GM21529 (cell line): ENCODE data around the gene LRRTM3.

Source experiments
- ATAC-seq: cut with Tn5 transposase; IDR thresholded peaks from one replicate; pipeline ENCODE4 v1.9.1; 2021; ENCODE audit not compliant: unreplicated experiment

Gene LRRTM3

DNA sequence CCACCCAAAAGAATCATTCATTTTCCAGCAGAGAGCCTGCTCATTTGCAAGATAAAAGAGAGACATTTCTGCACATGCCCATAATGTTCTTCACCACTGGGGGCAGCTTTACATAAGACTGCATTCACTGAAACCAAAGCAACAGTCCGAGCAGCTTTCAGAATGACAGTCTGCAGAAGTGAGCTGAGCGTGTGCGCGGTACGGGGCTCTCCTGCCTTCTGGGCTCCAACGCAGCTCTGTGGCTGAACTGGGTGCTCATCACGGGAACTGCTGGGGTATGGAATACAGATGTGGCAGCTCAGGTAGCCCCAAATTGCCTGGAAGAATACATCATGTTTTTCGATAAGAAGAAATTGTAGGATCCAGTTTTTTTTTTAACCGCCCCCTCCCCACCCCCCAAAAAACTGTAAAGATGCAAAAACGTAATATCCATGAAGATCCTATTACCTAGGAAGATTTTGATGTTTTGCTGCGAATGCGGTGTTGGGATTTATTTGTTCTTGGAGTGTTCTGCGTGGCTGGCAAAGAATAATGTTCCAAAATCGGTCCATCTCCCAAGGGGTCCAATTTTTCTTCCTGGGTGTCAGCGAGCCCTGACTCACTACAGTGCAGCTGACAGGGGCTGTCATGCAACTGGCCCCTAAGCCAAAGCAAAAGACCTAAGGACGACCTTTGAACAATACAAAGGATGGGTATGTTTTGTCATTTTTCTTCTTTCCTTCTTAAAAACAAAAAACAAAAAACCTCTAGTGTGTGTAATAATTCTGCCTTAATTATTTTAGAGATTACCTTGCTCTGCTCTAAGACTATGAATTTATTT, at the start of gene LRRTM3:
LRRTM3 (plus strand) TSS at position 141 of the 820 bp plus-strand sequence.
- ATAC-seq = peak; percentile 100

DNA sequence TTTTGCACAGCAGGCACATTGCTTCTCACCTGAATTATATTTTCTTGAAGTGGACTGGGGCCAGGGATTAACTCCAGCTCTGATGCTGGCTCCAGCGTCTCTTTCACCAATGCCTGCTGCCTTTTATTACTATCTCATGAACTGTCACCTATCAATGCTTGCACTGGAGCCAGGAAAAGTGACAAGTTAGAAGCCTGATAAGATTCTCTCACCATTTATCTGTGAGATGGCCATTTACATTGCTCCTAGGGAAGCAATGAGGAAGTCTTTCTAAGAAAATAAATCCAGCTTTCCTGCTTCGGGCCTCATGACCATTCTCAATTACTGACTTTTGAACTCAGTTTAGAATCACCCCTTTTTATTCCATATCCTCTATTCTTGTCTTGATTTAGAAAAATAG, 48.5 kb upstream of the LRRTM3 start:
- ATAC-seq = no peak

DNA sequence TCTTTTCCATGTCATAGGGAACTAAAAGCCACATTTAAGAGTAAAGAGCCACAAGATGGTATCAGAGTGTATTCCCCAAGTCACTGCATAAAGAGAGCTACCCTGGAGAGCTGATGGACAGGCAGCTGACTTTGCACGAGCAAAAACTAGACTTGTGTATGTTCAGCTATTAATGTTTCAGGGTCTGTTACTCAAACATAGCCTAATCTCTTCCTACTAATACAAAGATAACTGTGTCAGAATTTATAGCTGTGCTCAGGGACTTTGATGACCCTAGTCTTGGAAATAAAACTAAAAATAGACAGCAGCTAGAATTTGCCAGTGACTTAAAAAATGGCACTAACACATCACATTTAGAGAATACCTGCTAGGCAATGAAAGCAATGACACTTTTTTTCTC, 45.5 kb upstream of the LRRTM3 start:
- ATAC-seq = no peak

DNA sequence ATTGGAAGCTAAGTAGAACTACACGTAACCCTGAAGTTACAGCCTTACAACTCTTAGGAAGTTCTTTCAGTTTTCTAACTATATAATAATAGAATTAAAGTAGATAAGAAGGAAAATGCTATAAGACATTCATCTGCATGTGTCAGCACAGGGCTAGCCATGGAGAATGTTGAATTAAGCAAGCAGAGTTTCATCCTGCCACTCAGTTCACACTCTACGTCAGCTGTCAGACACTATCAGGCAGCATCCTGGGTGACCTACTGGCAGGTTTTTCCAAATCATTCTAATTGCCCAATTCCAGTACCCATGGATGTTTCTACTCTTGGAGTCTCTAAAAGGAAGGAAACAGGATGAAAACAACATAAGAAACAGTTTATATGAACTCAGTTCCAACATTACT, 45.0 kb upstream of the LRRTM3 start:
- no peak for ATAC-seq

DNA sequence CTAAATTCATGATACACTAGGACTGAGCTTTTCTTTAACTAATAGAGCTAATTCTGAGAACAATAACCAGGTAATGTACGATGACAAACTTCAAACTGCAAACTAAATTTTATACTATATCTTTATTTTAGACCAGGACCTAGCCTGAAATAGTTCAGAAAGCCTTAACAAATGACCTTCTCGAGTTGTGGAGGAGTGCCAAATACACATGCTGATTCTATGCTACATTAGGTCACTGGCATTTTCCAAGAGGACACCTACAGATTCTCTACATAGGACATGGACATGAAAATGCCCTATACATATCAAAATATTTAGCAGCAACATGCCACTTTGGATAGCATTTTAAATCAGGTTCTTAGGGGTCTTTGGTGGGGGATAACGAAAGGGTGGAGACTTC, 44.0 kb upstream of the LRRTM3 start:
- ATAC-seq = no peak

DNA sequence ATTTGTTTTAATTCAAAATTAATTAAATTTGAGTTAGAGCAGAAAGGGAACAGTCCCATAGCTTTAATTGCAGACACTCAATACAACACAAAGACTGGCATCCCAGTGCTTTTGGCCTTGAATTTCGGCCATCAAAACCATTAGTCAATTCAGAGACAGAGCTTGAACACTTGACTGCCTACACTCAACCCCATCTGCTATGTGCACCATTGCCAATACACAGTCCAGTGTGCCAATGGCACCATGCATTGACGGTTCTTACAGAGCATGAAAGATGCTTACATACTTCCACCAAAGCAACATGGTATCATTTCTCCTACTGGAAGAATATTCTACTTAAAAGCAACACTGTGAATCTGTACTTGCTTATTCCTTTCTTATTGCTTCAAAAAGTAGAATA, 43.6 kb upstream of the LRRTM3 start:
- no peak for ATAC-seq

DNA sequence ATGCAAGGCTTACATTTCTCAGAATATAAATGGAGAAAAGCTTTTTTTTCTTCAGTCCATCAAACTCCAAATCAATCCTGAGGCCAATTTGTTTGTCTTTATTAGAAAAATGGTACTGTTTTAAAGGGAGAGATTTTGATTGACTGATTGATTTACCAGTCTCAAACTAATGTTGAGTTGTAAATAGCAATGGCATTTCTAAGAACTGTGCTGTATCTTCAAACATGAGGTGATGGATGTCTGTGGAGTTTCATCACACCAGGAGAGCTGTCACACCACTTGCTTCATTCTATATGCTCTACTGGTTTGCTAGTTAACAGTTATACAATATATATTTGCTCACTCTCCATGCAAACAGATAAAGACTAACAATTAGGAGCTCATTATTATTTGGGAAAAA, 39.0 kb upstream of the LRRTM3 start:
- ATAC-seq = no peak

DNA sequence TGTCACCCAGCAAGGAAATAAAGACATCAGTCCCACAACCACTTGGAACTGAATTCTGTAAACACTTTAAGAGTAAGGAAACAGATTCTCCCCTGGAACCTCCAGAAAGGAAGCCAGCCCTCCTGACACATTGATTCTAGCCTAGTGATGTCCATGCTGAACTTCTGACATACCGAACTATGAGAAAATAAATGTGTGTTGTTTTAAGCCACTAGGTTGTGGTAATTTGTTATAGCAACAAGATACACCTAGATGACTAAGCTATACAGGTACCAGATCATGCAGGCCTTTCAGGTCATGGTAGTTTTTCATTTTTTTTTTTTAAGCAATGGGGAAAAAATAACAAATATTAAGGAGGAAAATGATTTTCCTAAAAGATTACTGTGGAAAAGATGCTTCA, 37.6 kb upstream of the LRRTM3 start:
- no peak for ATAC-seq

DNA sequence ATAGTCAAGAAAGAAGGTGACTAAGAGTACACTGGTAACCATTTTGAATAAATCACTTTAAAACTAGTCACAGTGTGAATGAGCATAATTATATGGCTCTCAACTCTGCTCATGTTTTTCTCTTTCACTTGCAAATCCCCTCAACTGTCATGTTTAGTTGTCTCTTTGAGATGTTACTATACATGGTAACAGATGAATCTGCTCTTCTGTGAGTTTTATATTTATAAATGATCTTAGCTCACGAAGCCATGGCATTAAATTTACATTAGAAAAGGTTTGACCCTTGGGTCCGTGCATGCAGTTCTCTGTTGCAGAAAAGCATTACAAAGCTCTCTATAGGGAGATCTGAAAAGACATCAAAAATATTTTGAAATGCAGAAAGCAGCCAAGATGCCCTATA, 33.0 kb upstream of the LRRTM3 start:
- ATAC-seq = no peak

DNA sequence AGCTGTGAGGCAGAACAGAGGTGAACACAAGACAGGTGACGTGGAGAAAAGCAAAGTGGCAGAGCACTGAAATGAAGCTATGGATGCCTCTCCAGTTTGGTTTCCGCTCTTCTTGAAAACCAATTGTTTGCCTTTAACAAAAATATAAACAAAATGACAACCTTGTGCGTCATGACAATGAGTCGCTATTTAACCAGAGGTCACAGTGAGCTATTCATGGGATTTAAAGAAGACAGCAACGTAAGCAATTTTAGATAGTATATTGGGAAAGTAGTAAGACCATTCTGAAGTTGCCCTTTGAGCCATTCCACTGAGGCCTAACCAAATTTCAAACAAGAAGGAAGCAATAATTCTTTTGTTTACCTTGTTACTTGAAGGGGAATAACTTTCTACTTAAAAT, 15.2 kb upstream of the LRRTM3 start:
- ATAC-seq = no peak

DNA sequence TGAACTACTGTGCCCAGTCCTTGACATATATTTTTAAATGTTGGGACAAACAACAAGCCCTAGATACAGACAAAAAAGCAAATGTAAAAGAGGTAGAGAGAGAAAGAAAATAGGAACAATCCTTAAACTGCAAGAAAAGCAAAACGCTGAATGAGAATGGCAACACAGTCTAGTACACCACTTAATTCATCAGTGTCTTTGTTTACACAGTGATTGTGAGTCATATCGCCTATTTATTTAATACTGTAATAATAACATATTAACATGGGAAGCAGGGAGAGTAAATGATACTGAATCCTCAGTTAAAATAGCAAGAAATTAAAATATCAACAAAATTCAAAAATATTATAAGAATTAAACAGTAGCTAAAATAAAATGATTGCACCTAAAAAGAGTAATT, 9.8 kb upstream of the LRRTM3 start:
- ATAC-seq = no peak

DNA sequence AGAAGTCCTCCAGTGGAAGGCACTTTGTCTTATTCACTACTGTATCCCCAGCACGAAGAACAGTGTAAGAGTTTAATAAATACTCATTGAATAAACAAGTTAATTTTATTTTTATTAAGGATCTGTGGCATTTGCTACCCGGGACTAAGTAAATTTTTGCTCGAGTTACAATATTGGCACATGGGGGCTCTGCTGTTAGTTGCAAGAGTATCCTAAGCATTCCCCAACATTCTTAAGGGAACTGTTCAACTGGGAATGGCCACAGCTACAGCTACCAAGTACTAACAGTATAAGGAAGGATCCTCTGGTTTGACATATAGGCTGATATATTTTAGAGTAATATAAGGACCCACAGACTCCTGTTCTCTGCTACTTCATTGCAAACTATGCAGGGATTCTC, 8.7 kb upstream of the LRRTM3 start:
- no peak for ATAC-seq

DNA sequence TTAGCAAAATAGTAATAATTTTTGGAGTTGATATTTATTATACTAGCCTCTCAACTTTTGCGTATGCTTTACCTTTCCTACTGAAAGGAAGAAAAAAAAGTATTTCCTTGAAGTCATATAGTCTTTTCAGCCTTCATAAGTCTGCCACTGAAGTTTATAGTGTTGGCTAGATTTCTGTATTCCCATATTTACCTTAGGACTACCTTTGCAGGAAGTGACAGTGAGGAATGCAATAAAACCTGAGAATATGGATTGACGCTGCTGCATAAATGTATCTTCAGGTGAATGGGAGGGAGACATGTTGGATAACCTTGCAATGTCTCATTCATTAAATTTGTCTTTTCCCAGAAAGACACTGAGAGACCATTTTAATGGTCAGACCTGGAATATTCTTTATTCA, 6.6 kb upstream of the LRRTM3 start:
- ATAC-seq = no peak

DNA sequence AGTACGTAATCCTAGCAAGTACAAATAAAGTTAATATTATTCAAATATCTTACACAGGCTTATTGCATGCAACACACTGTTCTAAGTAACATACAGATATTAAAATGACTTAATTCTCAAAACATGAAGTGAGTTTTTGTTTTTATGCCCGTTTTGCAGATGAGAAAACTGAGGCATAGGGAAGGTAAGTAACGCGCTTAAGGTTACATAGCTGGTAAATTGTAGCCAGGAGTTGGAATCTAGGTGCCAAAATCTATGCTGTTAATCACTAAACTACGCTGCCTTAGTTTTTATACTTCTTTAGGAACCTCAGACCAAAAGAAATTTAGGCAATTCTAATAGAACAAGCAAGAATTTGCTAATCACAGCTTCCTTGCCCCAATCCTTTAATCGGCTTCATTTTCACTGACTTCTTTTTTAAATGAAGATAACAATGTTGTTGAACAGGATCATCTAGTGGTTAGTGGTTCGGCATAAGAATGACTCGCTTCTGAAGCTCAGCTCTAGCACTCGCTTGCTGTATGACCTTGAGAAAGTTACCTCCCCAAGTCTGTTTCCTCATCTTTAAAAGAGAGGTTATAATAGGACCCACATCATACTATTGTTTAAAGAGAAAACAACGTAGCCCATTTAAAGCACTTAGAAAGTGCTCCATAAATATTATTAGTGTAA, 1.0 kb upstream of the LRRTM3 start:
- no peak for ATAC-seq

DNA sequence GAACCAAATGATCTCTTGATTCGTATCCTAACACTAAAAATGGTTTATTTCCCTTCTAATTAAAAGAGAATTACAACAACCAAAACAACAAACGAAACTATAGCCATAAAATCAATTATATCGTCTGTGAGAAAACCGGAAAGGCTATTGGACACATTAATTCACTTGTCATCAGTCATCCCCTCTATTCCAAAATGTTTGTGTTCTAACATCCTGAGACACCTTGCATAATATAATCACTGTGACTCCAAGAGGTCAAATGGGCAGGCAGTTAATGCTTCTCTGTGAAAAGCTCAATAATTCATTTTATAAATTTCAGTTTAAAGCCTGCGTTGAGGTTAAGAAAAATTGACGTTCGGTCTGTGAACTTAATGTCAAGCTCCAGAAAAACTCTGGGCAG, 463 bp upstream of the LRRTM3 start:
- ATAC-seq = no peak

DNA sequence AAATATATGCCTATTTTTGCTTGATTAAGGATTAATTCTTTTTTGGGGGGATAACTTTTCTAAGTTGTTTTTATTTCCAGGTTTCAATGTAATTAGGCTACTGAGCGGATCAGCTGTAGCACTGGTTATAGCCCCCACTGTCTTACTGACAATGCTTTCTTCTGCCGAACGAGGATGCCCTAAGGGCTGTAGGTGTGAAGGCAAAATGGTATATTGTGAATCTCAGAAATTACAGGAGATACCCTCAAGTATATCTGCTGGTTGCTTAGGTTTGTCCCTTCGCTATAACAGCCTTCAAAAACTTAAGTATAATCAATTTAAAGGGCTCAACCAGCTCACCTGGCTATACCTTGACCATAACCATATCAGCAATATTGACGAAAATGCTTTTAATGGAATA, 1.0 kb downstream of the LRRTM3 start:
- ATAC-seq = no peak

DNA sequence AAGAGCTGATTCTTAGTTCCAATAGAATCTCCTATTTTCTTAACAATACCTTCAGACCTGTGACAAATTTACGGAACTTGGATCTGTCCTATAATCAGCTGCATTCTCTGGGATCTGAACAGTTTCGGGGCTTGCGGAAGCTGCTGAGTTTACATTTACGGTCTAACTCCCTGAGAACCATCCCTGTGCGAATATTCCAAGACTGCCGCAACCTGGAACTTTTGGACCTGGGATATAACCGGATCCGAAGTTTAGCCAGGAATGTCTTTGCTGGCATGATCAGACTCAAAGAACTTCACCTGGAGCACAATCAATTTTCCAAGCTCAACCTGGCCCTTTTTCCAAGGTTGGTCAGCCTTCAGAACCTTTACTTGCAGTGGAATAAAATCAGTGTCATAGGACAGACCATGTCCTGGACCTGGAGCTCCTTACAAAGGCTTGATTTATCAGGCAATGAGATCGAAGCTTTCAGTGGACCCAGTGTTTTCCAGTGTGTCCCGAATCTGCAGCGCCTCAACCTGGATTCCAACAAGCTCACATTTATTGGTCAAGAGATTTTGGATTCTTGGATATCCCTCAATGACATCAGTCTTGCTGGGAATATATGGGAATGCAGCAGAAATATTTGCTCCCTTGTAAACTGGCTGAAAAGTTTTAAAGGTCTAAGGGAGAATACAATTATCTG, 1.6 kb downstream of the LRRTM3 start:
- ATAC-seq = no peak

DNA sequence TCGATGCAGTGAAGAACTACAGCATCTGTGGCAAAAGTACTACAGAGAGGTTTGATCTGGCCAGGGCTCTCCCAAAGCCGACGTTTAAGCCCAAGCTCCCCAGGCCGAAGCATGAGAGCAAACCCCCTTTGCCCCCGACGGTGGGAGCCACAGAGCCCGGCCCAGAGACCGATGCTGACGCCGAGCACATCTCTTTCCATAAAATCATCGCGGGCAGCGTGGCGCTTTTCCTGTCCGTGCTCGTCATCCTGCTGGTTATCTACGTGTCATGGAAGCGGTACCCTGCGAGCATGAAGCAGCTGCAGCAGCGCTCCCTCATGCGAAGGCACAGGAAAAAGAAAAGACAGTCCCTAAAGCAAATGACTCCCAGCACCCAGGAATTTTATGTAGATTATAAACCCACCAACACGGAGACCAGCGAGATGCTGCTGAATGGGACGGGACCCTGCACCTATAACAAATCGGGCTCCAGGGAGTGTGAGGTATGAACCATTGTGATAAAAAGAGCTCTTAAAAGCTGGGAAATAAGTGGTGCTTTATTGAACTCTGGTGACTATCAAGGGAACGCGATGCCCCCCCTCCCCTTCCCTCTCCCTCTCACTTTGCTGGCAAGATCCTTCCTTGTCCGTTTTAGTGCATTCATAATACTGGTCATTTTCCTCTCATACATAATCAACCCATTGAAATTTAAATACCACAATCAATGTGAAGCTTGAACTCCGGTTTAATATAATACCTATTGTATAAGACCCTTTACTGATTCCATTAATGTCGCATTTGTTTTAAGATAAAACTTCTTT, 2.3 kb downstream of the LRRTM3 start:
- no peak for ATAC-seq

DNA sequence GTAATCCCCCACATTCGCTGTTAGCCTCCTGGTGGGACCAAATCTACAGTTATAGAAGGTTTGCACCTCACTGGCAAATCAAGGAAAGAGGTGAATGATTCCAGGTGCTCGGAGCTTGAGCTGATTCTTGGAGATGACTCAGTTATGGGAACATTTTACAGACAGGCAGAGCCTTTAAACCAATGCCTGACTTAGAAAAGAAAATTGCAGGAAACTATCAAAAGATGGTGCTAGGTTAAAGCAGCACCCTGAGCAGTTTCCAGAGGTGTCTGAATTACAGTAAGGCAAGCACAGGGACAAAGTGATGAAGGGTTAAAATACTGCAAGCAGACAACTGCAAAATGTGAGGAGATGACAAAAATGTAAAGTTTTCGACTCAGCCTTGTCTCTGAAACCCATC, 2.9 kb downstream of the LRRTM3 start:
- no peak for ATAC-seq

DNA sequence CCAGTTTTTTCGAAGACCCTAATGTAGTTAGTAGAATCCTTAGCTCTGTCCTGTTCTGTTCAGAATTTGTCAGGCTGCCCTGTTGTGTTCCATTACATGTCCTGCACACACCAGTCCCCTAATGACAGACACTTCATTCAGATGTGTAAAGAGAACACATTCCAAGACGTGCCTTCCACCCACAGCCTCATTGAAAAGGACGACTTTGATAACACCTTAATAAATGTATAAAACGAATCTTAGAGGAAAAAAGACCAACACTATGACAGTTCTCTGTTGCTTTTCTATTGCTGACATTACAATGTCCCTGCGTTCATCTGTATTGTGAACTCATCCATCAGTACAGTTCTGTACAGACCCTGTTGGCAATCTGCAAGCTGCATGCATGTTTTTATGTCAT, 3.5 kb downstream of the LRRTM3 start:
- ATAC-seq = no peak

DNA sequence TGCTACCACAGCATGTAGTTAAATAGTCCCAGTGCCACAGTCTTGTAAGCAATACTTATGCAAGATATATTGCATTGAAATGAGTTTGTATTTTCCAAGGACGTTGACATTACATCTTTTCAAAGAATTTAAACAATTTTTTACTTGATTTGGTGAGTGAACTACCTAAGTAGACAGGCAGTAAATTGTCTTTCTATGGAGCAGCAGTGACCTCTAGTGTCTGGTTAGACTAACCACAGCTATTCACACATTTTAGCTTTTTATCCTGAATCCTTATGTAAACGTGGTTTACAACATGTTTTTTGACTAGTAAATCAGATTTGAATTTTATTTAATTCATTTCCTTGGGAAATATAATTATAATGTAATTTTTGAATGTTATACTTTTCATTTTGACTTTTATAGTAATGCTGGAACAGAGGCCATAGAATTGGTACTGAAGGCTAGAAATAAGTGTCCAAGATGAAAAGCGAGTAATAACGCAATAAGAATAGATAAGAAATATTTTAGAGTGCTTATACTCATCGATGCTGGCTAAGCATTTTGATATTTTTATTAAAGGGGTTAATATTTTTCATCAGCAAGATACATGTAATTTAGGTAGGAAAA, 5.6 kb downstream of the LRRTM3 start:
- ATAC-seq = peak; percentile 71
